Measurements from ENCODE around the gene TRPV5. TPM values are rescaled to one million over a fixed set of nuclear protein-coding genes. Genes with fewer than 3 reads are reported as not detected.

Gene TRPV5
- polyA plus RNA-seq, 4 donors, result 0.01 to 0.03 TPM; not detected in 2

DNA sequence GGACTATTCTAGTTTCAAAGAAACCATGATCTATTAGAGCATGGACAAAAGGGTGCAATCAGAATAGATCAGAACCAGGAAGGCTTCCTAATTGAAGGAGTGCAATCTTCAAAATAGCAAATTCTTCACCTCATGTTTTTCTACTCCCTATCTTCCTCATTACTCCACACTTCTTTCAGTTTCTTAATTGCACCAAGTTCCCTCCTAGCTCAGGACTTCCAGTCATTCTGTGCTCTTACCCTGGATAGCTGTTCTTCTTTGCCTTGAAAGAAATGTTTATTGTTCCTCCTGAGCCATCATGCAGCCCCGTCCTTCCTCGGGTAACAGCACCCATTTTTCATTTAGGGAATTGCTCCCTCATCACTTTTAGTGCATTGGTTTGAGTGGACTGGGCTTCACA lies 23.1 kb downstream of the TRPV5 start:
- Histone ChIP-seq H3K9me3 (ENCODE audit: control insufficient read depth in 2 of 2, insufficient read depth in 1 of 2, low read depth in 1 of 2, low read length in 1 of 2) (no peaks in the 10 kb centered on the region), H3K27me3 (ENCODE audit: control insufficient read depth in 3 of 3, insufficient read depth in 3 of 3, low read length in 3 of 3) (no peaks in the 10 kb centered on the region), H3K4me1 (ENCODE audit: control insufficient read depth in 3 of 3, insufficient read depth in 2 of 3, low read depth in 1 of 3, low read length in 2 of 3) (peaks cover 0 to 39% (median 0%) of the 10 kb centered on the region in 3 donors), H3K4me3 (ENCODE audit: low read depth in 1 of 3, low read length in 3 of 3) (no peak overlapping the region), H3K36me3 (ENCODE audit: control insufficient read depth in 3 of 3, insufficient read depth in 2 of 3, low read depth in 1 of 3, low read length in 3 of 3) (no peaks in the 10 kb centered on the region), H3K27ac (ENCODE audit: low read depth in 1 of 3, low read length in 2 of 3) (peak overlapping the region in 2 of 3 donors; percentile 53 to 80)
- DNase-seq, result no peak
- WGBS, 3 donors, result 10 to 45% (median 19%) methylated on average over 2 of the region's 2 CpGs
- no peak for FAIRE-seq

DNA sequence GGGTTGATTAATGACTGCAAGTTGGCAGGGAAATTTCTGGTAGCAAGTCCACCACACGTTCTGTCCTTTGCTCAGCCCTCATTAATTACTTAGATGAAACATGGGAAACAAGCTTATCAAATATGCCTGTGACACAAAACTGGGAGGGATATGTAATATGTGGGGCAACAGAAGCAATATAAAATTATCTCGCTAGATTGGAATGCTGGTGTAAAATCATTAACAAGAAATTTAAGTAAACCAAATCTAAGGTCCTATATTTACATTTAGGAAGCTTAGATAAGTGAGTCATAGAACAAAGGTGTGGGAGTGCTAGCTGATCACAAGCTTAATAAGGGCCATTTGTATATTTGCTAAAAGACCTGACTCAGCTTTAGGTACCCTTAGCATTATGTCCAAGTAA lies 23.5 kb downstream of the TRPV5 start:
- Histone ChIP-seq H3K27me3 (ENCODE audit: control insufficient read depth in 3 of 3, insufficient read depth in 3 of 3, low read length in 3 of 3) (no peaks in the 10 kb centered on the region), H3K9me3 (ENCODE audit: control insufficient read depth in 2 of 2, insufficient read depth in 1 of 2, low read depth in 1 of 2, low read length in 1 of 2) (no peaks in the 10 kb centered on the region), H3K36me3 (ENCODE audit: control insufficient read depth in 3 of 3, insufficient read depth in 2 of 3, low read depth in 1 of 3, low read length in 3 of 3) (no peaks in the 10 kb centered on the region), H3K27ac (ENCODE audit: low read depth in 1 of 3, low read length in 2 of 3) (peak overlapping the region in 2 of 3 donors; percentile 53 to 80), H3K4me3 (ENCODE audit: low read depth in 1 of 3, low read length in 3 of 3) (no peak overlapping the region), H3K4me1 (ENCODE audit: control insufficient read depth in 3 of 3, insufficient read depth in 2 of 3, low read depth in 1 of 3, low read length in 2 of 3) (peaks cover 0 to 39% (median 0%) of the 10 kb centered on the region in 3 donors)
- 12 to 51% (median 22%) methylated on average over 2 of the region's 2 CpGs for WGBS, 3 donors
- FAIRE-seq (peak; percentile 67), DNase-seq (peak; percentile 82 to 94)

DNA sequence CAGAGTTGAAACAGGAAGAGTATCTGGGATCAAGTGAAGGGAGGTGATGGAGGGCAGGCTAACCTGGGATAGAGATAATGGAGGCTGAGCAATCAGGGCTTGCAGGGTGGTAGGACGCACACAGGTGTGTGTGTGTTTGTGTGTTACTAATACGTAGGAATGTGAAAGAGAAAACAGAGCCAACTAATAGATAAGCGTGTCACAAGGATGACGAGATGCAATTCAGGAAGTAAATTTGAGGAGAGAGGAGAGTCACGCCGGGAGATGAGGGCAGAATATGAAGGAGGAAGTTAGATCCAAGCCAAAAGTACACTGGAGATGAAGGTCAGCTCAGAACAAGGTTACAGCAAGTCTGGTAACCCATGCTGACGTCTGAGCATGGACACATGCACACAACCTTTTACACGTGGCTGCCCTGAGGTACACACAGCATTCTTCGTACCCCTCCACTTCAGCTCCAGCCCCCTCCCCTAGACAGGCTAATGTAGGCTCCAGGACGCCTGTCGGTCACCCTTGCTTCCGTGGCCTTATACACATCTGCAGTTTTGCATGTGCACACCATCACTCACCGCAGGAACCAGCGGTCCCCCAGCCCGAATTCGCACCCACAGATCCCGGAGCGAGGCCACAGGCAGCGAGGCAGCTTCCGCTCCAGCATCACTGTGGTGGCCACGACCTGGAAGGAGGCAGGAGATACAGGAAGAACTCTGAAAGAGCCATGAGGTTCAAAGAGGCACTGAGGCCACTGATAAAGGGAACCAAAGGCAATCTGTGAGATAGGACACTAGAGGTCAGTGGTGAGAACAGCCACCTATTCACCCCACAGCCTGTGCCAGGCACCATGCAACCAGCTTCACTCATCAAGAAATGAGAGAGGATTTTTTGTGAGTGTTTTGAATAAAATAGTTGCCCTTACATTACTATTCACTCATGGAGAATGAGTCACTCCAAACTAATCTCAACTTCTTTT lies 24.3 kb downstream of the TRPV5 start:
- DNase-seq, result peak; percentile 71 to 96
- H3K27ac ChIP-seq (ENCODE audit: low read depth in 1 of 3, low read length in 2 of 3), result peak overlapping the region; percentile 80 to 90 (median 87)
- FAIRE-seq, result no peak
- H3K4me1 ChIP-seq (ENCODE audit: control insufficient read depth in 3 of 3, insufficient read depth in 2 of 3, low read depth in 1 of 3, low read length in 2 of 3), result peaks cover 0 to 37% (median 0%) of the 10 kb centered on the region in 3 donors
- 24 to 61% (median 35%) methylated on average over 21 of the region's 21 CpGs for WGBS, 3 donors
- H3K36me3 ChIP-seq (ENCODE audit: control insufficient read depth in 3 of 3, insufficient read depth in 2 of 3, low read depth in 1 of 3, low read length in 3 of 3), result no peaks in the 10 kb centered on the region
- H3K27me3 ChIP-seq (ENCODE audit: control insufficient read depth in 3 of 3, insufficient read depth in 3 of 3, low read length in 3 of 3), result no peaks in the 10 kb centered on the region
- peaks cover 0 to 5% of the 10 kb centered on the region in 2 donors for H3K9me3 ChIP-seq (ENCODE audit: control insufficient read depth in 2 of 2, insufficient read depth in 1 of 2, low read depth in 1 of 2, low read length in 1 of 2)
- H3K4me3 ChIP-seq (ENCODE audit: low read depth in 1 of 3, low read length in 3 of 3), result no peak overlapping the region

DNA sequence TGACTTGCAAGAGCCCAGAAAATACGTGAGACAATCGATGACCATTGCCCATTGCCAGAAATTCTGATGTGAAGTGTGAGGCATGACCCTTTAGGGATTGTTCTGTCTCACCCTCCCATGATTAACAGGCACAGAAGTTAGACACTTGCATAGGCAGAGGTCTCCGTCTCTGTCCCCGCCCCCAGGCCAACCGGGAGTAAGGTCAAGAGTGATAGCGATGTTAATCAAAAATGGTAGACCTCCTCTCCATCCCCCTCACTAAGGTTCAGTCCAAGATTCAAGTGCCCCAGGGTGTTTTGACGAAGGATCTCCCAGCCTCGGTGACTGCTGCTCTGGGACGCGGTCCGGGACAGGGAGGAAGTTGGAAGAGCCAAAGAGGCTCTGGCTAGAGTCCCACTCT lies 25.3 kb downstream of the TRPV5 start:
- Histone ChIP-seq H3K9me3 (ENCODE audit: control insufficient read depth in 2 of 2, insufficient read depth in 1 of 2, low read depth in 1 of 2, low read length in 1 of 2) (peaks cover 0 to 5% of the 10 kb centered on the region in 2 donors), H3K4me3 (ENCODE audit: low read depth in 1 of 3, low read length in 3 of 3) (no peak overlapping the region), H3K27ac (ENCODE audit: low read depth in 1 of 3, low read length in 2 of 3) (peak overlapping the region; percentile 34 to 52 (median 47)), H3K27me3 (ENCODE audit: control insufficient read depth in 3 of 3, insufficient read depth in 3 of 3, low read length in 3 of 3) (no peaks in the 10 kb centered on the region), H3K4me1 (ENCODE audit: control insufficient read depth in 3 of 3, insufficient read depth in 2 of 3, low read depth in 1 of 3, low read length in 2 of 3) (peaks cover 0 to 29% (median 0%) of the 10 kb centered on the region in 3 donors), H3K36me3 (ENCODE audit: control insufficient read depth in 3 of 3, insufficient read depth in 2 of 3, low read depth in 1 of 3, low read length in 3 of 3) (no peaks in the 10 kb centered on the region)
- 81 to 82% (median 82%) methylated on average over 11 of the region's 11 CpGs for WGBS, 3 donors
- FAIRE-seq (no peak), DNase-seq (no peak)

DNA sequence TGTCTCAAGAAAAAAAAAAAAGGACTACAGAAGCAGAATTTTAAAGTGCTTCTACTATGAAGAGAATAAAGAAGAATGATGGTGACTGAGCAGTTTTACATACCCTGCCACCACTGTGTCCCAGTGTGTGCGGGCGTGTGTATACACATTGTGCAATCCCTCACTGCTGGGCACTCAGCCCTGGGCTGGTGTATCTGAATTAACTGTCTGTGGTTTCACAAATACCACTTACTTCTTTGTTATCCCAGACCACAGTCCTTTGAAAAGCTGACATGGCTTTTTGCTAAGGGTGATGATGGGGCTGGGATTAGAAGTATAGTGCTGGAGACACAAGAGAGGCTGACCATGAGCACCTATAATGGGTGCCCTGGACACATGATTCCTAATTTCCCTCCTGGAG lies 26.9 kb downstream of the TRPV5 start:
- peaks cover 0 to 5% of the 10 kb centered on the region in 2 donors for H3K9me3 ChIP-seq (ENCODE audit: control insufficient read depth in 2 of 2, insufficient read depth in 1 of 2, low read depth in 1 of 2, low read length in 1 of 2)
- H3K4me1 ChIP-seq (ENCODE audit: control insufficient read depth in 3 of 3, insufficient read depth in 2 of 3, low read depth in 1 of 3, low read length in 2 of 3), result peaks cover 0 to 26% (median 0%) of the 10 kb centered on the region in 3 donors
- 69 to 88% (median 86%) methylated on average over 2 of the region's 2 CpGs for WGBS, 3 donors
- H3K4me3 ChIP-seq (ENCODE audit: low read depth in 1 of 3, low read length in 3 of 3), result no peak overlapping the region
- no peak overlapping the region for H3K27ac ChIP-seq (ENCODE audit: low read depth in 1 of 3, low read length in 2 of 3)
- H3K36me3 ChIP-seq (ENCODE audit: control insufficient read depth in 3 of 3, insufficient read depth in 2 of 3, low read depth in 1 of 3, low read length in 3 of 3), result no peaks in the 10 kb centered on the region
- H3K27me3 ChIP-seq (ENCODE audit: control insufficient read depth in 3 of 3, insufficient read depth in 3 of 3, low read length in 3 of 3), result no peaks in the 10 kb centered on the region
- FAIRE-seq, result no peak
- no peak for DNase-seq

DNA sequence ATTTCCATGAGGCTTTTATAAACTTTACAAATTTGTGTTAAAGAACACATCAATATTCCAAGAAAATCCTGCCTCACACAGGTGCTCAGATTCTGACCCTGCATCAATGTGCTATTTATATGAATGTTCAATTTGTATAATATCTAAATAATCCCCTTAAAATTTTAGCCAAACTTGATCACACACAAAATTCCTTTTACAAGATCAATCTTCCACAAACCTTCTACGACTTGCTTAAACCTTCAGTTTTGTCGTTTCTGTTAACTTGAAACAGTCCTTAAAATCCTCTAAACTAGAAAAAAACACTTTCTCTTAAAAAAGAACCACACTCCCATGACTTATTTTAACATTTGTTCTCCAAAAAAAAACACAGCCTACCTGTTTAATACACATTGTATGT lies 27.8 kb downstream of the TRPV5 start:
- H3K27me3 ChIP-seq (ENCODE audit: control insufficient read depth in 3 of 3, insufficient read depth in 3 of 3, low read length in 3 of 3), result no peaks in the 10 kb centered on the region
- no peak for FAIRE-seq
- WGBS, 3 donors, result 76 to 91% (median 85%) methylated on average over 2 of the region's 2 CpGs

DNA sequence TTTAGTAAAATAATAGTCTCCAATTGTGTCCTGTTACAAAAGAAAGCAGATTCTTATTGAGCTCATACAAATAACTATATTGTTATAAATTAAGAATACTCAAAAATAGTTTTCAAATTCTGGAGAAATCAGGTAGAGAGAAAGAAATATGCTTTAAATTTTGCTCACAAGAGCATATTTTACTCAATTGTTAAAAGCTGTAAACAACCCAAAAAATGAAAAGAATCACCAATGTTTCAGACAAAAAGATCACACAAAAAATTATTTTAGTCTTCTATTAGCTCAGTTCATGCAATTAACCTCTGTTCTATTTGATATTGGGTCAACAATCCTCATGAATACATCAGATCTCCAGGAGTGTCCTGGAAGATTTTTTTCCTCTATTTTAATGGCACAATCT lies 29.4 kb downstream of the TRPV5 start:
- no peaks in the 10 kb centered on the region for H3K27me3 ChIP-seq (ENCODE audit: control insufficient read depth in 3 of 3, insufficient read depth in 3 of 3, low read length in 3 of 3)
- no peak for FAIRE-seq

More for the DNA sequence above, 27.8 kb downstream of the TRPV5 start:
- DNase-seq, result no peak
- H3K4me3 ChIP-seq (ENCODE audit: low read depth in 1 of 3, low read length in 3 of 3), result no peak overlapping the region
- H3K9me3 ChIP-seq (ENCODE audit: control insufficient read depth in 2 of 2, insufficient read depth in 1 of 2, low read depth in 1 of 2, low read length in 1 of 2), result peaks cover 0 to 5% of the 10 kb centered on the region in 2 donors
- H3K27ac ChIP-seq (ENCODE audit: low read depth in 1 of 3, low read length in 2 of 3), result no peak overlapping the region
- peaks cover 0 to 20% (median 0%) of the 10 kb centered on the region in 3 donors for H3K4me1 ChIP-seq (ENCODE audit: control insufficient read depth in 3 of 3, insufficient read depth in 2 of 3, low read depth in 1 of 3, low read length in 2 of 3)
- H3K36me3 ChIP-seq (ENCODE audit: control insufficient read depth in 3 of 3, insufficient read depth in 2 of 3, low read depth in 1 of 3, low read length in 3 of 3), result no peaks in the 10 kb centered on the region

DNA sequence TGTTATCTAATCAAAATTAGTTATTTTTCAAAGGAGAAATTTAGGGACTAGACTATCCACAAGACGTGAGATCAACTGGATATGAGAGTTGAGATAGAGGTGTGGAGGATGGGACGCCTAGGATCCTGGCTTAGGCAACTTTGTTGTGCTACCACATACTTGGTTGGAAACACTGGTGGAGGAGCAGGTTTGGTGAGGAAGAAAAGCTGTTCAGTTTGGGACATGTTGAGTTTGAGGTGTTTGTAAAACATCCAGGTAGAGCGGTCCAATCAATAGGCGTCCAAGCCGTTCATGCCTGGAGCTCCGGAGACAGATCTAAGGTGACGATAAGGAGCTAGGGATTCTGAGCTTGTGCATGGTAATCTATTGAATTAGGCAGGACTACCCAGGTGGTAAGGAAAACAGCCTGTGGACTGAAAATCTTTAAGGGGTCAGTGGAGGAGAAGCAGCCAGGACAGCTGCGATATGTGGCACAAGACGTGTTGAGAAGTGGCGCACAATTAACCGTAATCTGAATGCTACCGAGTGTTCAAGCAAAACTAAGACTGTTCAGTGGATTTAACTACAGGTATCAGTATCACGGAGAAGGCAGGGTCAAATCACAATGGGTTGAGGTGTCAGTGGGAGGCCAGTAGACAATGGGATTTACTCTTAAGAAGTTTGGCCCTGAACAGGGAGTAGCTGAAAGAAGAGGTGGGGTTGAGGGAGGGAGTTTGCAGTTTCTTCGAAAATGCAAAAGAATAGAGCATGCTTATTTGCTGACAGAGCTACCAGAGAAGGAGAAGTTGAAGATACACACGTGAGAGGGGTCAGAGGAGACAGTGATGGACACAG lies 31.9 kb downstream of the TRPV5 start:
- Histone ChIP-seq H3K27ac (ENCODE audit: low read depth in 1 of 3, low read length in 2 of 3) (no peak overlapping the region), H3K9me3 (ENCODE audit: control insufficient read depth in 2 of 2, insufficient read depth in 1 of 2, low read depth in 1 of 2, low read length in 1 of 2) (peaks cover 0 to 5% of the 10 kb centered on the region in 2 donors), H3K4me1 (ENCODE audit: control insufficient read depth in 3 of 3, insufficient read depth in 2 of 3, low read depth in 1 of 3, low read length in 2 of 3) (peaks cover 0 to 12% (median 2%) of the 10 kb centered on the region in 3 donors), H3K36me3 (ENCODE audit: control insufficient read depth in 3 of 3, insufficient read depth in 2 of 3, low read depth in 1 of 3, low read length in 3 of 3) (no peaks in the 10 kb centered on the region), H3K27me3 (ENCODE audit: control insufficient read depth in 3 of 3, insufficient read depth in 3 of 3, low read length in 3 of 3) (no peaks in the 10 kb centered on the region), H3K4me3 (ENCODE audit: low read depth in 1 of 3, low read length in 3 of 3) (no peak overlapping the region)
- DNase-seq (no peak), FAIRE-seq (no peak)
- WGBS, 3 donors, result 81 to 82% (median 81%) methylated on average over 15 of the region's 15 CpGs

More for the DNA sequence above, 29.4 kb downstream of the TRPV5 start:
- Histone ChIP-seq H3K4me1 (ENCODE audit: control insufficient read depth in 3 of 3, insufficient read depth in 2 of 3, low read depth in 1 of 3, low read length in 2 of 3) (peaks cover 0 to 9% (median 0%) of the 10 kb centered on the region in 3 donors), H3K9me3 (ENCODE audit: control insufficient read depth in 2 of 2, insufficient read depth in 1 of 2, low read depth in 1 of 2, low read length in 1 of 2) (peaks cover 0 to 5% of the 10 kb centered on the region in 2 donors), H3K27ac (ENCODE audit: low read depth in 1 of 3, low read length in 2 of 3) (no peak overlapping the region), H3K36me3 (ENCODE audit: control insufficient read depth in 3 of 3, insufficient read depth in 2 of 3, low read depth in 1 of 3, low read length in 3 of 3) (no peaks in the 10 kb centered on the region), H3K4me3 (ENCODE audit: low read depth in 1 of 3, low read length in 3 of 3) (no peak overlapping the region)
- no peak for DNase-seq
